NB4 (cell line): ENCODE measurements around the gene DAPK1.

Experiments
- DNase-seq: peaks from one replicate; pipeline ENCODE4 v3.0.0; 2010; ENCODE audit warnings: low read depth
- H3K4me3 ChIP-seq: one replicate; pipeline ENCODE4 v1.5.1; 2011; ENCODE audit warnings: mild to moderate bottlenecking, low read depth, low read length, moderate library complexity
- MYC ChIP-seq: IDR thresholded peaks from 2 replicates; pipeline ENCODE4 v1.6.1; 2011; ENCODE audit warnings: low read depth, low read length
- POLR2A ChIP-seq: IDR thresholded peaks from 2 replicates; pipeline ENCODE4 v1.6.1; 2011; ENCODE audit warnings: mild to moderate bottlenecking; ENCODE audit not compliant: insufficient read length; ENCODE audit errors: extremely low read depth
- TF ChIP-seq, protein P1 (sequence below): IDR thresholded peaks from one replicate; pipeline ENCODE4 v1.5.1; 2012; ENCODE audit warnings: low read depth, low read length
- TF ChIP-seq, protein P2 (sequence below): IDR thresholded peaks from 2 replicates; pipeline ENCODE4 v1.6.1; 2011; ENCODE audit warnings: low read depth, low read length

The DAPK1 gene

DNA sequence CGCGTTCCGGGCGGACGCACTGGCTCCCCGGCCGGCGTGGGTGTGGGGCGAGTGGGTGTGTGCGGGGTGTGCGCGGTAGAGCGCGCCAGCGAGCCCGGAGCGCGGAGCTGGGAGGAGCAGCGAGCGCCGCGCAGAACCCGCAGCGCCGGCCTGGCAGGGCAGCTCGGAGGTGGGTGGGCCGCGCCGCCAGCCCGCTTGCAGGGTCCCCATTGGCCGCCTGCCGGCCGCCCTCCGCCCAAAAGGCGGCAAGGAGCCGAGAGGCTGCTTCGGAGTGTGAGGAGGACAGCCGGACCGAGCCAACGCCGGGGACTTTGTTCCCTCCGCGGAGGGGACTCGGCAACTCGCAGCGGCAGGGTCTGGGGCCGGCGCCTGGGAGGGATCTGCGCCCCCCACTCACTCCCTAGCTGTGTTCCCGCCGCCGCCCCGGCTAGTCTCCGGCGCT is at the start of gene DAPK1:
TSS of gene DAPK1 (plus strand) at position 264 of the 442 bp plus-strand sequence. CDS start 1,211 bp downstream, outside the sequence.
- no peak for DNase-seq
- TF ChIP-seq POLR2A (no peak), MYC (no peak)
- TF ChIP-seq, protein P1, sequence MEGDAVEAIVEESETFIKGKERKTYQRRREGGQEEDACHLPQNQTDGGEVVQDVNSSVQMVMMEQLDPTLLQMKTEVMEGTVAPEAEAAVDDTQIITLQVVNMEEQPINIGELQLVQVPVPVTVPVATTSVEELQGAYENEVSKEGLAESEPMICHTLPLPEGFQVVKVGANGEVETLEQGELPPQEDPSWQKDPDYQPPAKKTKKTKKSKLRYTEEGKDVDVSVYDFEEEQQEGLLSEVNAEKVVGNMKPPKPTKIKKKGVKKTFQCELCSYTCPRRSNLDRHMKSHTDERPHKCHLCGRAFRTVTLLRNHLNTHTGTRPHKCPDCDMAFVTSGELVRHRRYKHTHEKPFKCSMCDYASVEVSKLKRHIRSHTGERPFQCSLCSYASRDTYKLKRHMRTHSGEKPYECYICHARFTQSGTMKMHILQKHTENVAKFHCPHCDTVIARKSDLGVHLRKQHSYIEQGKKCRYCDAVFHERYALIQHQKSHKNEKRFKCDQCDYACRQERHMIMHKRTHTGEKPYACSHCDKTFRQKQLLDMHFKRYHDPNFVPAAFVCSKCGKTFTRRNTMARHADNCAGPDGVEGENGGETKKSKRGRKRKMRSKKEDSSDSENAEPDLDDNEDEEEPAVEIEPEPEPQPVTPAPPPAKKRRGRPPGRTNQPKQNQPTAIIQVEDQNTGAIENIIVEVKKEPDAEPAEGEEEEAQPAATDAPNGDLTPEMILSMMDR = no peak
- TF ChIP-seq, protein P2, sequence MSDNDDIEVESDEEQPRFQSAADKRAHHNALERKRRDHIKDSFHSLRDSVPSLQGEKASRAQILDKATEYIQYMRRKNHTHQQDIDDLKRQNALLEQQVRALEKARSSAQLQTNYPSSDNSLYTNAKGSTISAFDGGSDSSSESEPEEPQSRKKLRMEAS = no peak
- H3K4me3 ChIP-seq = no peak within 1 kb of the TSS

DNA sequence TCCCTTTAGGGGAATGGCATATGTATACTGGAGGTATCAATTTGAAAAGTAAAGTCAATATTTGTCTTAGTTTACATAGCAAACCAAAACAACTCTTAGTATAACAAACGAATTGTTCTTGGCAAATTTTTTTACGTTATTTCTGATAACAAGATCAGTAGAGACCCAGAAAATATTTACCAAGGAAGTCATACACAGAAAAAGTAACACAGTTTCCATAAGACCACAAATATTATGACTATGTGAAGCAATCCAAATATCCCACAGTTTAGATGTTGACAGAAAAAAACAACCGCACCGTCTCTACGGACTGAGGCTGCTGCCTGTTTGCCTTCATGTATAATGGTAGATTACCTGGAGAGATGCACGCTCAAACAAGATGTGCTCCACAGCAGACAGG is 46.5 kb upstream of the DAPK1 start:
- DNase-seq = no peak
- TF ChIP-seq POLR2A = no peak
- TF ChIP-seq, protein P1 = no peak
- no peak for TF ChIP-seq MYC
- TF ChIP-seq, protein P2 = no peak
- H3K4me3 ChIP-seq = no peak overlapping the region

DNA sequence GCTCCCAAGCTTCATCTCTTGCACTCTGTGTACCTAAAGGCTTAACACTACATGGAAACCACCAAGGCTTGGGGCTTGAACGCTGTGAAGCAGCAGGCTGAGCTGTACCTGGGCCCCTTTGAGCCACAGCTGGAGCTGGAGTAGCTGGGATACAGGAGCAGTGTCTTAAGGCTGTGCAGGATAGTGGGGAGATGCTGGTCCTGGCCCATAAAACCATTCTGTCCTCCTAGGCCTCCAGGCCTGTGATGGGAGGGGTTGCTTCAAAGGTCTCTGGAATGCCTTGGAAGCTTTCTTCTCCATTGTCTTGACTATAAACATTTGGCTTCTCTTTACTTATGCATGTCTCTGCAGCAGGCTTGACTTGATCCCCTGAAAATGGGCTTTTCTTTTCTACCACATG is 42.3 kb upstream of the DAPK1 start:
- TF ChIP-seq, protein P2 = no peak
- no peak for TF ChIP-seq POLR2A
- TF ChIP-seq MYC = no peak
- TF ChIP-seq, protein P1 = no peak
- no peak overlapping the region for H3K4me3 ChIP-seq
- DNase-seq = no peak

DNA sequence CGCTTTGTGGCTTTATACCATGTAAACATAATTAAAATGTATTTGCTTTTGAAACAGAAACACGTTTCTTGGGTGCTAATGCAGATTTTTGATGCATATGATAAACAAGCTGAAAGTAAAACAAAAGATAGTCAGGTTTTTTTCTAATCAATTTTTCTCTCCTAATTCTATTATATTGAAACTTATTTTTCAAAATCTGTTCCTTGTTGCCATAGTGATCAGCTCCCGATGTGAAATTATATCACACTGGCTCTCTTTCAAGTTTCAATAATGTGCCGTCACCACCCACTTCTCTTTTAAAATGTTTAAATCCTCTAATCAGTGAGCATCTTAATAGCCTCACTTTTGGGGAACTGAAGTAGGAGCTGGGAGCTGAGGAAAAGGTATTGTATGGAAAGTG is 36.4 kb upstream of the DAPK1 start:
- no peak overlapping the region for H3K4me3 ChIP-seq
- TF ChIP-seq POLR2A = no peak
- TF ChIP-seq MYC = no peak
- TF ChIP-seq, protein P1 = no peak
- TF ChIP-seq, protein P2 = no peak
- no peak for DNase-seq

DNA sequence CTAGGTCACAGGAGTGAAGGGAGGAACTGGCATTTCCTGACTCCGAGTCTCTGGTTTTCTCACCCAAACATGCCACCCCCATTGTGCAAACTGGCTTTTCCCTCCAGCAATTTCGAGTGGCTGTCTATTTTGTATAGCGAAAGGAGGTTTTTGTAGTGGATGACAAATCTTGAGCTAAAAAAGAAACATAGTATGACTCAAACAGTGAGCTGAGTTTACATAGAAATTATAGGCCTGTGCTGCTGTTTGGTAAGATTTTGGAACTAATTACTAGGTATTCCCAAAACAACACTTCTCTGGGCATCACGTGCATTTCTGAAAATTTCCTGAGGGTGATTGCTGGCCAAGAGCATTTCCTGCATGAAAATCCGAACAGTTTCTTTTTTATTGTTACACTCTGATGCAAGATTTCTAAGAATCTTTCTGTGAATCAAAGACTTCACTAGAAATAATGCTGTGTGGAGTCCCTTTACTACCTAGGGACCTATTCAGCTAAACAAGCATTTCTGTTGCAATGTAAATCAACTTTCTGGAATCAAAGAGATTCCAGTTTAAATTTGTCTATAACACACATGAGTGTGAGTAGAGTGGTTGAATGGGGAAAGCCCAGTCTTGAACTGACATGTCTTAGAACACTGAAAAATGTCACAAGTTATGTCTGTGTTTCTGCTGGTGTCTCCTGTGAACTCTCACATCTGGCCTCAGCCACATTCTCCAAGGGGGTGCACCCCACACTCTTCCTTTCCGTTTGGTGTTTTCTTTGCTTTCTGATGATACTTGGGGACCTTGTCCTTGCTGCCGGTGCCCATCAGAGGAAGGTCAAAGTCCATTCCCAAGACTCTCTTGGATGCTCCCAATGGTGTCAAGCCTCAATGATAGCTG is 33.3 kb upstream of the DAPK1 start:
- TF ChIP-seq, protein P1 = no peak
- TF ChIP-seq MYC (no peak), POLR2A (no peak)
- TF ChIP-seq, protein P2 = no peak
- H3K4me3 ChIP-seq = no peak overlapping the region
- DNase-seq = no peak
